Endothelial cell of umbilical vein (primary cell): ENCODE data around the gene ENKUR. TPM values are rescaled to one million over a fixed set of nuclear protein-coding genes. Genes with fewer than 3 reads are reported as not detected.

Experiments used
- BruUV-seq: library from RNA; stranded (reverse); fragments of 400-500 nt; replicated peaks from 2 replicates; lab custom pipeline; 2021; lab: Mats Ljungman, UMichigan
- CTCF ChIA-PET: fragments of 300-600, 350-600 bp; sonication (Branson Sonifier 250); formaldehyde crosslinking; loops from one replicate; lab custom pipeline; 2021; ENCODE audit warnings: antibody characterized with exemption, inconsistent platforms; lab: Charles Lee
- POLR2A ChIA-PET: fragments of 300-600, 350-600 bp; sonication (Branson Sonifier 250); formaldehyde crosslinking; loops from one replicate; lab custom pipeline; 2021; ENCODE audit warnings: antibody characterized with exemption, inconsistent platforms; lab: Charles Lee
- DNase-seq: peaks from one replicate; pipeline ENCODE4 v3.0.0-alpha.2; 2011; ENCODE audit warnings: low read depth, low spot score
- FAIRE-seq: peaks from 2 replicates; lab custom pipeline; 2011; peaks lifted over from hg19 to GRCh38; lab: Jason Lieb, UNC
- H2AFZ ChIP-seq: 2 replicates; pipeline ENCODE4 v1.6.0; 2012; ENCODE audit warnings: low read depth, low read length, control low read depth, inconsistent platforms
- H3K27ac ChIP-seq: 2 replicates; pipeline ENCODE4 v1.5.1; 2011; ENCODE audit warnings: low read depth, mild to moderate bottlenecking, control low read depth, low read length, moderate library complexity; ENCODE audit not compliant: insufficient read depth
- H3K27me3 ChIP-seq, 2 experiments: 2 replicates each; pipeline versions ENCODE4 v1.6.0 to v1.6.1; 2011; ENCODE audit warnings: low read length in 2 of 2, mixed read lengths in 1 of 2; ENCODE audit not compliant: control insufficient read depth in 2 of 2, insufficient read depth in 2 of 2
- H3K36me3 ChIP-seq, 2 experiments: 2 replicates in 1 of 2; 3 replicates in 1 of 2; pipeline ENCODE4 v1.5.1; 2011; ENCODE audit warnings: low read length in 2 of 2, mild to moderate bottlenecking in 1 of 2, moderate library complexity in 1 of 2; ENCODE audit not compliant: control insufficient read depth in 2 of 2, insufficient read depth in 2 of 2; ENCODE audit errors: extremely low read depth in 1 of 2
- H3K4me1 ChIP-seq: 3 replicates; pipeline ENCODE4 v1.5.1; 2011; ENCODE audit warnings: mild to moderate bottlenecking, low read length; ENCODE audit not compliant: control insufficient read depth, insufficient read depth; ENCODE audit errors: extremely low read depth
- H3K4me2 ChIP-seq: 2 replicates; pipeline ENCODE4 v1.6.1; 2011; ENCODE audit warnings: low read length, control low read depth, mixed read lengths; ENCODE audit not compliant: insufficient read depth
- H3K4me3 ChIP-seq, 3 experiments: fragments of 200-600 bp in 1 of 3; sonication (generic), shearing (Covaris generic) in 1 of 3; replicated peaks in 1 of 3; 2 replicates each; pipeline ENCODE4 v1.5.1; 2011 to 2016; ENCODE audit warnings: control low read depth in 3 of 3, low read length in 3 of 3, mild to moderate bottlenecking in 2 of 3, inconsistent platforms in 1 of 3, low read depth in 1 of 3, moderate library complexity in 1 of 3; ENCODE audit not compliant: insufficient read depth in 1 of 3
- H3K79me2 ChIP-seq: 2 replicates; pipeline ENCODE4 v1.6.0; 2012; ENCODE audit warnings: low read length, inconsistent platforms; ENCODE audit not compliant: control insufficient read depth, insufficient read depth
- H3K9ac ChIP-seq: replicated peaks from 2 replicates; pipeline ENCODE3; 2011; ENCODE audit warnings: low read length, control low read depth; ENCODE audit not compliant: insufficient read depth; ENCODE audit errors: extremely low read depth
- H3K9me1 ChIP-seq: replicated peaks from 3 replicates; pipeline ENCODE4 v1.6.0; 2011; ENCODE audit warnings: mild to moderate bottlenecking, low read length; ENCODE audit not compliant: control insufficient read depth, insufficient read depth; ENCODE audit errors: extremely low read depth
- H3K9me3 ChIP-seq: replicated peaks from 2 replicates; pipeline ENCODE4 v1.5.1; 2012; ENCODE audit warnings: low read length, inconsistent platforms; ENCODE audit not compliant: control insufficient read depth, insufficient read depth
- H4K20me1 ChIP-seq: replicated peaks from 2 replicates; pipeline ENCODE3; 2011; ENCODE audit warnings: mild to moderate bottlenecking, low read length; ENCODE audit not compliant: control insufficient read depth, insufficient read depth; ENCODE audit errors: extremely low read depth
- CTCF ChIP-seq, 2 donors: IDR thresholded peaks; 1 replicate in 1 of 2; 2 replicates in 1 of 2; pipeline ENCODE4 v1.5.1; 2011; ENCODE audit warnings: low read length in 2 of 2, mild to moderate bottlenecking in 2 of 2, moderate library complexity in 2 of 2, control low read depth in 1 of 2, inconsistent platforms in 1 of 2, low read depth in 1 of 2; ENCODE audit not compliant: insufficient read depth in 1 of 2; ENCODE audit errors: extremely low read depth in 1 of 2
- EZH2 ChIP-seq: IDR thresholded peaks from 2 replicates; pipeline ENCODE4 v1.6.1; 2012; ENCODE audit warnings: borderline replicate concordance, low read depth, mild to moderate bottlenecking, moderate library complexity, low read length, inconsistent platforms; ENCODE audit not compliant: severe bottlenecking
- FOS ChIP-seq: IDR thresholded peaks from 2 replicates; pipeline ENCODE4 v1.6.1; 2011; ENCODE audit warnings: mild to moderate bottlenecking, low read length, moderate library complexity, borderline replicate concordance; ENCODE audit not compliant: insufficient read depth
- GATA2 ChIP-seq: IDR thresholded peaks from 2 replicates; pipeline ENCODE4 v1.7.0; 2011; ENCODE audit warnings: low read depth, mild to moderate bottlenecking, moderate library complexity, mixed read lengths, low read length; ENCODE audit not compliant: insufficient read length, insufficient read depth
- JUN ChIP-seq: IDR thresholded peaks from 2 replicates; pipeline ENCODE4 v1.6.1; 2011; ENCODE audit warnings: borderline replicate concordance, low read depth; ENCODE audit not compliant: insufficient read length, insufficient read depth
- MYC ChIP-seq: IDR thresholded peaks from one replicate; pipeline ENCODE4 v1.6.1; 2011; ENCODE audit warnings: mild to moderate bottlenecking, low read depth, low read length
- POLR2A ChIP-seq: IDR thresholded peaks from 2 replicates; pipeline ENCODE4 v1.6.1; 2012; ENCODE audit warnings: low read depth, mild to moderate bottlenecking, control low read depth, low read length
- POLR2AphosphoS5 ChIP-seq: IDR thresholded peaks from 2 replicates; pipeline ENCODE4 v1.6.1; 2012; ENCODE audit warnings: low read depth, mild to moderate bottlenecking, control low read depth, low read length, moderate library complexity; ENCODE audit not compliant: insufficient read depth
- dilution Hi-C: fragments of 300-500 bp; cut with MboI; formaldehyde crosslinking; loops from one replicate; pipeline ENCODE4 v1.15.0; 2019; ENCODE audit warnings: low sequenced_read_pairs; ENCODE audit not compliant: extremely low pct_ligation_motif_present
- intact Hi-C: fragments of 100-400 bp; cut with micrococcal nuclease; formaldehyde crosslinking; loops from one replicate; pipeline ENCODE4 v1.10.0; 2022
- polyA plus RNA-seq, 4 experiments: library from polyadenylated mRNA; depleted of rRNA in 3 of 4; stranded (reverse) in 3 of 4; unstranded in 1 of 4; fragments of >200 nt; gene quantifications; 2 replicates each; pipeline versions ENCODE4 v1.2.1 to v1.2.3, GENCODE V29; 2011 to 2012; ENCODE audit warnings: missing spikeins in 1 of 4
- total RNA-seq: library from RNA; stranded (reverse); gene quantifications from 2 replicates; pipeline ENCODE4 v1.2.3, GENCODE V29; 2021
- TF ChIP-seq, protein P1 (sequence below): IDR thresholded peaks from 2 replicates; pipeline ENCODE4 v1.6.1; 2011; ENCODE audit not compliant: insufficient read depth, insufficient read length

The ENKUR gene
- total and polyA plus RNA-seq, 2 donors (not counting 3 experiments of a cell fraction or from before 2014, with no cell fraction given), result 0.07 to 0.35 TPM

DNA sequence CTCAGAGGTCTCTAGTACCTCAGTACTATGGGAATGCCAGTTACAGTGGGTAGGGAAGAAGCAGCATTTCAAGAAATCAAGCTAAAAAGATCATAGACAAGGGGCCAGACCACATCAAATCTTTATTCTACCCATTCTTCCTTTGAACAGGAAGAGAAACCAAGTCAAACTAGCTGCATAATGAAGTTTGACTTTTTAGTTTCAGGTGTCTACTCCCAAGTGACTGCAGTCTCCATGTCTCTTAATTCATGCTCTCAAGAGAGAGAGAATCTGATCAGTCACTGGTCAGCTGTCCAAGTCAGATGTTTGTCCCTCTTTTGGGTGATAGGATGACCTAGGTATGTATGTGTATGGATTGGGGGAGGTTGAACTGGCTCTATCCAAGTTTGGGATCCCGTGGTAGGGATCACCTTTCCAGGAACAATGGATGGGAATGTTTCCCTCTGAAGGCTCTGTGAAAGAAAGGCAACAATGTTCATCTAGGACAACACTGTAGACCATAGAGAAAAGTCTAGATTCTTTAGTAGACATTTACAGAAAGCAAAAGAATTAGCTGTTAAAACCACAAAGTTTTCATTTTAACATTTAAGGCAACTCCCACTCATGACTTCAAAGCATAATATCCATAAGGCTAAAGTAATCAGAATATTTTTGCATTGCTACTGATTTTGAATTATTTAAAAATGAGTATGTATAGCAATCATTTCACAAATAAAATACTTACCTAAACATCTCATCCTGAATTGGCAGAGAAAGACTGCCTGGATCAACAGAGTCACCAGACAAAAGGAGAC is 33.4 kb downstream of the ENKUR start:
- no TSS peak for BruUV-seq
- Histone ChIP-seq H3K36me3 (no peaks in the 10 kb centered on the region), H3K9me3 (no peaks in the 10 kb centered on the region), H4K20me1 (no peaks in the 10 kb centered on the region), H3K79me2 (no peaks in the 10 kb centered on the region), H3K9me1 (no peaks in the 10 kb centered on the region), H3K4me2 (no peak overlapping the region), H3K27me3 (peaks cover 0 to 3% of the 10 kb centered on the region in 2 experiments), H3K9ac (no peak overlapping the region), H2AFZ (no peak overlapping the region), H3K27ac (no peak overlapping the region), H3K4me1 (no peaks in the 10 kb centered on the region), H3K4me3 (no peak overlapping the region)
- FAIRE-seq (no peak), DNase-seq (no peak)
- no peak for TF ChIP-seq FOS
- no peak for TF ChIP-seq JUN
- no peak for TF ChIP-seq MYC
- TF ChIP-seq GATA2, result no peak
- TF ChIP-seq, protein P1, sequence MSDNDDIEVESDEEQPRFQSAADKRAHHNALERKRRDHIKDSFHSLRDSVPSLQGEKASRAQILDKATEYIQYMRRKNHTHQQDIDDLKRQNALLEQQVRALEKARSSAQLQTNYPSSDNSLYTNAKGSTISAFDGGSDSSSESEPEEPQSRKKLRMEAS, result no peak
- TF ChIP-seq POLR2A, result no peak
- dilution Hi-C loops (no loop called here), intact Hi-C loops (no loop called here)
- POLR2A ChIA-PET, result no interaction called here
- CTCF ChIA-PET, result interaction anchor here (2.1 kb wide), 1 partner anchor 365 kb away, joined by 10 read pairs; no protein-coding TSS in a partner anchor

DNA sequence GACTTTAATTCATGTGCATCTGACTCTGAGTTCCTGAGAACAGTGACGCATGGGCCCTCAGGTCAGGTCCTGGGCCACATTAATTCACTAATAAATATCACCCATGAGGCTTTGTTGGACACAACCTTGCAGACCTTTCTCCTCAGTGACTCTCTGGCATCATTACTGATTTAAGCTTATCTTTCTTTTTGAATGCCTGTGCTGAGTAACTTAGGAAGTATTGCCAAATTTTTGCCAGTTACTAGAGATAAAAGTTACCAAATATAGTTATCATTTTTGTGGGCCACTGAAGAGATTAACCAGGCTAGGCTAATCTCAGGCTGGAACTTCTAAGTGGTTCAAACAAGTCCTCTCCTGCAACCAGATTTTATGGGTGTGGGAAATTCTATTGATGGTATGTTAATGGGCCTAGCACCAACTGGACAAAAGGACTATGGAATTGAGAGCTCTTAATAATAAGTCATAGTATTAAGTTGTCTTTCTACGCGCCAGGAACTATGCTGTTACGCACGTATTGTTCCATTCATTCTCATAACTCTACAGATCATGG is 34.7 kb downstream of the ENKUR start:
- Histone ChIP-seq H3K79me2 (no peaks in the 10 kb centered on the region), H3K36me3 (no peaks in the 10 kb centered on the region), H3K9ac (no peak overlapping the region), H3K27ac (no peak overlapping the region), H4K20me1 (no peaks in the 10 kb centered on the region), H3K9me1 (no peaks in the 10 kb centered on the region), H3K4me1 (no peaks in the 10 kb centered on the region), H2AFZ (no peak overlapping the region), H3K27me3 (peaks cover 0 to 3% of the 10 kb centered on the region in 2 experiments), H3K4me2 (no peak overlapping the region), H3K9me3 (no peaks in the 10 kb centered on the region), H3K4me3 (no peak overlapping the region)
- BruUV-seq, result no TSS peak
- DNase-seq, result no peak
- intact Hi-C loops (no loop called here), dilution Hi-C loops (no loop called here)
- no peak for FAIRE-seq
- CTCF ChIA-PET, result interaction anchor here (2.1 kb wide), 1 partner anchor 363 kb away, joined by 10 read pairs; no protein-coding TSS in a partner anchor
- TF ChIP-seq EZH2, result no peak
- TF ChIP-seq MYC, result no peak
- no peak for TF ChIP-seq GATA2
- TF ChIP-seq, protein P1, result no peak
- no peak for TF ChIP-seq JUN
- no peak for TF ChIP-seq CTCF (IDR thresholded peaks at IDR 0.05; ENCODE audit: extremely low read depth in 1 of 2, insufficient read depth in 1 of 2, low read depth in 1 of 2, low read length in 2 of 2)
- TF ChIP-seq POLR2A, result no peak
- TF ChIP-seq FOS, result no peak
- TF ChIP-seq POLR2AphosphoS5, result no peak
- POLR2A ChIA-PET, result no interaction called here
